ENCODE measurements around the gene HKDC1.

The HKDC1 gene

GRCh38 chr10:69269761-69270160 lies 49.6 kb downstream of the HKDC1 start:
- no peak for DNase-seq
- Histone ChIP-seq H3K9me3 (ENCODE audit: severe bottlenecking) (no peaks in the 10 kb centered on the region), H3K27ac (no peak overlapping the region), H3K36me3 (no peaks in the 10 kb centered on the region), H3K27me3 (ENCODE audit: insufficient read depth, low read depth, severe bottlenecking) (no peaks in the 10 kb centered on the region), H3K4me3 (ENCODE audit: low read depth, low read length) (no peak overlapping the region)
- TF ChIP-seq CTCF (IDR thresholded peaks at IDR 0.05; ENCODE audit: low read depth, low read length) = no peak

- no peaks in the 10 kb centered on the region for H3K27me3 ChIP-seq (ENCODE audit: insufficient read depth, low read depth, severe bottlenecking)
- TF ChIP-seq CTCF (IDR thresholded peaks at IDR 0.05; ENCODE audit: low read depth, low read length) = no peak
- no peak for DNase-seq
- no peak overlapping the region for H3K4me3 ChIP-seq (ENCODE audit: low read depth, low read length)
- H3K9me3 ChIP-seq (ENCODE audit: severe bottlenecking) = no peaks in the 10 kb centered on the region
- no peak overlapping the region for H3K27ac ChIP-seq
- H3K36me3 ChIP-seq = no peaks in the 10 kb centered on the region
These were observed 50.9 kb downstream of the HKDC1 start for GRCh38 chr10:69270990-69271389.

GRCh38 chr10:69272624-69273023 lies 52.5 kb downstream of the HKDC1 start:
- Histone ChIP-seq H3K27ac (no peak overlapping the region), H3K4me3 (ENCODE audit: low read depth, low read length) (no peak overlapping the region)

GRCh38 chr10:69275444-69275843 lies 55.3 kb downstream of the HKDC1 start:
- H3K9me3 ChIP-seq (ENCODE audit: severe bottlenecking) = no peaks in the 10 kb centered on the region
- H3K36me3 ChIP-seq = no peaks in the 10 kb centered on the region
- H3K27me3 ChIP-seq (ENCODE audit: insufficient read depth, low read depth, severe bottlenecking) = no peaks in the 10 kb centered on the region
- H3K4me3 ChIP-seq (ENCODE audit: low read depth, low read length) = no peak overlapping the region
- DNase-seq = no peak
- TF ChIP-seq CTCF (IDR thresholded peaks at IDR 0.05; ENCODE audit: low read depth, low read length) = no peak
- H3K27ac ChIP-seq = no peak overlapping the region

More at GRCh38 chr10:69272624-69273023, 52.5 kb downstream of the HKDC1 start:
- Histone ChIP-seq H3K27me3 (ENCODE audit: insufficient read depth, low read depth, severe bottlenecking) (no peaks in the 10 kb centered on the region), H3K36me3 (no peaks in the 10 kb centered on the region), H3K9me3 (ENCODE audit: severe bottlenecking) (no peaks in the 10 kb centered on the region)
- no peak for TF ChIP-seq CTCF (IDR thresholded peaks at IDR 0.05; ENCODE audit: low read depth, low read length)
- DNase-seq = no peak

GRCh38 chr10:69276503-69276902 lies 56.4 kb downstream of the HKDC1 start:
- no peak overlapping the region for H3K4me3 ChIP-seq (ENCODE audit: low read depth, low read length)
- no peak for TF ChIP-seq CTCF (IDR thresholded peaks at IDR 0.05; ENCODE audit: low read depth, low read length)
- H3K27me3 ChIP-seq (ENCODE audit: insufficient read depth, low read depth, severe bottlenecking) = no peaks in the 10 kb centered on the region
- DNase-seq = no peak
- no peaks in the 10 kb centered on the region for H3K36me3 ChIP-seq
- no peak overlapping the region for H3K27ac ChIP-seq
- no peaks in the 10 kb centered on the region for H3K9me3 ChIP-seq (ENCODE audit: severe bottlenecking)

- no peak within 1 kb of the TSS for H3K27ac ChIP-seq
These were observed 58.4 kb downstream of the HKDC1 start, which contains the start of gene HK1 for GRCh38 chr10:69278446-69278963. HK1 (plus strand) TSS chr10:69278496.

More at GRCh38 chr10:69278446-69278963, 58.4 kb downstream of the HKDC1 start, which contains the start of gene HK1:
- Histone ChIP-seq H3K4me3 (ENCODE audit: low read depth, low read length) (no peak within 1 kb of the TSS), H3K9me3 (ENCODE audit: severe bottlenecking) (no peaks in the 10 kb centered on the region), H3K27me3 (ENCODE audit: insufficient read depth, low read depth, severe bottlenecking) (no peaks in the 10 kb centered on the region), H3K36me3 (no peaks in the 10 kb centered on the region)
- DNase-seq = no peak
- TF ChIP-seq CTCF (IDR thresholded peaks at IDR 0.05; ENCODE audit: low read depth, low read length) = no peak
